Motor neuron (in vitro differentiated cells): ENCODE results near the gene SLC41A3. TPM values are rescaled to one million over a fixed set of nuclear protein-coding genes. Genes with fewer than 3 reads are reported as not detected.

Source experiments
- ATAC-seq, 8 experiments: fragments of 200-7000 bp; cut with Tn5 transposase; replicated peaks in 6 of 8; 2 replicates each; pipeline ENCODE4 v1.8.0; 2021; ENCODE audit warnings: mild to moderate bottlenecking in 8 of 8, moderate library complexity in 8 of 8
- H3K27ac ChIP-seq, 2 donors: fragments of 250-450 bp; sonication (Bioruptor Pico); 2 replicates each; pipeline ENCODE4 v1.9.0; 2021; ENCODE audit warnings: antibody characterized with exemption in 2 of 2, mild to moderate bottlenecking in 2 of 2, moderate library complexity in 1 of 2
- H3K4me1 ChIP-seq, 2 donors: fragments of 250-450 bp; sonication (Bioruptor Pico); replicated peaks in 1 of 2; 2 replicates each; pipeline ENCODE4 v1.6.1; 2021; ENCODE audit warnings: antibody characterized with exemption in 2 of 2, mild to moderate bottlenecking in 2 of 2, moderate library complexity in 1 of 2
- H3K4me3 ChIP-seq, 5 donors: fragments of 250-450 bp; sonication (Bioruptor Pico); 2 replicates each; pipeline ENCODE4 v1.9.0; 2021; ENCODE audit warnings: antibody characterized with exemption in 5 of 5, mild to moderate bottlenecking in 5 of 5, moderate library complexity in 4 of 5
- WGBS, 10 experiments: fragments of 450-650 bp; shearing (Covaris generic); methylation state at CpG; one replicate each; pipeline ENCODE4 v1.0.0; 2022; 5-methylcytosine and 5-hydroxymethylcytosine counted together
- in situ Hi-C, 9 experiments: fragments of 400-800 bp; cut with MboI; loops; one replicate each; pipeline ENCODE4 v1.15.0; 2021; ENCODE audit warnings: low sequenced_read_pairs in 9 of 9, low pct_unique_long_range_greater_than_20kb in 2 of 9; ENCODE audit not compliant: unreplicated experiment in 9 of 9
- total RNA-seq, 8 experiments: library from RNA; unstranded; fragments of 300-600 nt; gene quantifications; 2 replicates each; pipeline versions ENCODE4 v1.2.3 to v1.2.4, GENCODE V29; 2022

The SLC41A3 gene
- total RNA-seq, 8 experiments from 2014 or later, result 23.8 to 54.5 (median 30.3) TPM

- WGBS, 10 experiments, result 42 to 100% (median 81%) methylated on average over 1 to 8 of the region's 9 CpGs; no CpG with 5 or more reads in 3 of the 10 experiments
- peak in 1 of 8 experiments; percentile 30 for ATAC-seq
- H3K4me3 ChIP-seq, result no peak overlapping the region
- no peaks in the 10 kb centered on the region for H3K4me1 ChIP-seq
- no peak overlapping the region for H3K27ac ChIP-seq
- in situ Hi-C loops, result no loop called here
Measured at GRCh38 chr3:126031981-126032471, 51.9 kb downstream of the SLC41A3 start.

DNA sequence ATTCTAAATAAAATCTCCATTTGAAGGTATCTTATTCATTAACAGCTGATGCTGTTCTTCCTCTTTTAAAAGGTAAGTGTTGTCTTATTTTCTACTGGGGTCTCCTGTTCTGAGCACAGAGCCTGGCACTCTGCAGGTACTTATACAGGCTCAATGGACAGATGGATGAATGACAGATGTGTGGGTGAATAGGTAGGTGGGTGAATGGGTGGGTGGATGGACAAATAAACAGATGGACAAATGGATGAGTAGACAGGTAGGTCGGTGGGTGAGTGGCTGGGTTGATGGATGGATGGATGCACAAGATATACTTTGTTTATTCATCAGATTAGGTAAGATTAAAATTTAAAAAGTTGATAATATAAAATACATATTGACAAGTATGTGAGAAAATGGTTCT, 53.5 kb downstream of the SLC41A3 start:
- no peaks in the 10 kb centered on the region for H3K4me1 ChIP-seq
- H3K27ac ChIP-seq, result no peak overlapping the region
- ATAC-seq, result no peak
- WGBS, 10 experiments, result 13 to 100% (median 69%) methylated on average over 1 of the region's 1 CpG; no CpG with 5 or more reads in 4 of the 10 experiments
- no peak overlapping the region for H3K4me3 ChIP-seq
- in situ Hi-C loops, result no loop called here

DNA sequence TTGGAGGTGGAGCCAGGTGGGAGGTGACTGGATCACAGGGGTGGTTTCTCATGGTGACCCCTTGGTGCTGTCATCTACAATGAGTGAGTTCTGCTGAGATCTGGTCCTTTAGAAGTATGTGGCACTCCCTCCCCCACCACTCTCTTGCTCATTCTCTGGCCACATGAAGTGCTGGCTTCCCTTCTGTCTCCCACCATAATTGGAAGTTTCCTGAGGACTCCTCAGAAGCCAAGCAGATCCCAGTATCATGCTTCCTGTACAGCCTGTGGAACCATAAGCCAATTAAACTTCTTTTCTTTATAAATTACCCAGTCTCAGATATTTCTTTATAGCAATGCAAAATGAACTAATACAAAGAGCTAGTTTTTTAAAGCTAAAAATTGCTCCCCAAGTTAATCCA, 54.7 kb downstream of the SLC41A3 start:
- ATAC-seq, result no peak
- no peak overlapping the region for H3K27ac ChIP-seq
- no peaks in the 10 kb centered on the region for H3K4me1 ChIP-seq
- H3K4me3 ChIP-seq, result no peak overlapping the region
- in situ Hi-C loops, result no loop called here

DNA sequence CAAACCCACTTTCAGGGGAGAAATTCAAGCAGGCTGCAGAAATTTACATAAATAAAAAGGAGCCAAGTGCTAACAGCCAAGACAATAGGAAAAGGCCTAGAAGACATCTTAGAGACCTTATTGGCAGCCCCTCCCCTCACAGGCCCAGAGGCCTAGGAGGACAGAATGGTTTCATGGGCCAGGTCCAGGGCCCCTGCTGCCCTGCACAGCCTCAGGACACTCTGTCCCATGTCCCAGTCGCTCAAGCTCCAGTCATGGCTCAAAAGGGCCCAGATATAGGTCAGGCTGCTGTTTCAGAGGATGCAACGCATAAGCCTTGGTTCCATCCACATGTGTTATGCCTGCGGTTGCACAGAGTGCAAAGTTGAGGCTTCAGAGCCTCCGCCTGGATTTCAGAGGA, 55.8 kb downstream of the SLC41A3 start:
- H3K4me3 ChIP-seq, result no peak overlapping the region
- no peak overlapping the region for H3K27ac ChIP-seq
- in situ Hi-C loops, result no loop called here
- 33 to 100% (median 80%) methylated on average over 1 of the region's 4 CpGs; no CpG with 5 or more reads in 7 of the 10 experiments for WGBS, 10 experiments
- H3K4me1 ChIP-seq, result no peaks in the 10 kb centered on the region
- ATAC-seq, result no peak

DNA sequence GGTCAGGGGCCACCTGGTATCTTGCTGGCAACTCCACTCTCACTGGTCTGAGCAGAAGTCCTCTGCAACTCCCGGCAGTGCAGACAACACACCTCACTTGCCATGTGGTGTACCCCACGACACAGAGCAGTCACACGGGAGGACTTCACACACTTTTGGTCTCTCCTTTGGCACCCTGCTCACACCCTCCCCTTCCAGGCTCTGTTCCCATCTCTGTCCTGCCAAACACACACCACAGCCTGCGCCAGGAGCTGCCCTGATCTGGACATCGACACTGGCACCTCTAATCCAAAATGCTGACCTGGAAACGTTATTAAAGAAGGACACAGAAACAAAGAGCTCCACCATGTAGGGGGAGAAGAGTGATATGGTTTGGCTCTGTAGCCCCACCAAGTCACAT, 57.2 kb downstream of the SLC41A3 start:
- 67 to 100% (median 90%) methylated on average over 1 to 3 of the region's 6 CpGs; no CpG with 5 or more reads in 5 of the 10 experiments for WGBS, 10 experiments
- no peak for ATAC-seq
- in situ Hi-C loops, result no loop called here
- no peak overlapping the region for H3K4me3 ChIP-seq
- H3K4me1 ChIP-seq, result no peaks in the 10 kb centered on the region
- no peak overlapping the region for H3K27ac ChIP-seq

GRCh38 chr3:126026277-126026751, 57.6 kb downstream of the SLC41A3 start:
- ATAC-seq, result no peak
- in situ Hi-C loops, result no loop called here
- Histone ChIP-seq H3K4me1 (no peaks in the 10 kb centered on the region), H3K4me3 (no peak overlapping the region), H3K27ac (no peak overlapping the region)
- WGBS, 10 experiments, result 91 to 100% methylated on average over 2 to 4 of the region's 11 CpGs; no CpG with 5 or more reads in 8 of the 10 experiments

- ATAC-seq, result no peak
Measured at GRCh38 chr3:126025862-126026261, 58.1 kb downstream of the SLC41A3 start.

DNA sequence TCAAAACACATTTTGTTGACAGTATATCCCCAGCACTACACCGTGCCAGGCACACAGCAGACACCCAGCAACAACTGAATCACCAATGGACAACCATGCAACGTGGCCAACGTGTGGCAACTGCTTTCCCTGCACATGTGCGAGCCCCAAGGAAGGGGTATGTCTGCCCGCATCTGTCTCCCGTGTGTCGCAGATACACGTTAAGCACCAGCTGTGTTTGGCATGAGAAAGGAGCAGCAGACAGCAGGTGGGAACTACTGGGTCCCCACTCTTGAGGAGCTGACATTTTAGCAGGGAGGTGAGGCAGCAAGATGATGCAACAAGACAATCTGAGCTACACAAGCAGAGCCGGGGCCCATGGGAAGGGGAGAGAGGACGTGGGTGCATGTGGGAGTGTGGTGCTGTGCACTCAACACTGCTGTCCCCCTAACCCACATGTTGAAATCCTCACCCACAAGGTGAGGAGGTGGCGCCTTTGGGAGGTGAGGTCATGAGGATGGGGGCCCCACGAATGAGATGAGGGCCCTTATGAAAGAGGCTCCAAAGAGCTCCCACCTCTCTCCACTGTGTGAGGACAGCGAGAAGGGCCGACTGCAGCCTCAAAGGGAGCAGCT, 58.7 kb downstream of the SLC41A3 start:
- WGBS, 10 experiments, result 66 to 100% (median 83%) methylated on average over 1 to 8 of the region's 14 CpGs; no CpG with 5 or more reads in 4 of the 10 experiments
- Histone ChIP-seq H3K4me1 (no peaks in the 10 kb centered on the region), H3K4me3 (no peak overlapping the region), H3K27ac (no peak overlapping the region)
- in situ Hi-C loops, result no loop called here
- no peak for ATAC-seq

More at GRCh38 chr3:126025862-126026261, 58.1 kb downstream of the SLC41A3 start:
- Histone ChIP-seq H3K4me3 (no peak overlapping the region), H3K27ac (no peak overlapping the region), H3K4me1 (no peaks in the 10 kb centered on the region)
- 60% methylated on average over 1 of the region's 4 CpGs; no CpG with 5 or more reads in 9 of the 10 experiments for WGBS, 10 experiments
- in situ Hi-C loops, result no loop called here

DNA sequence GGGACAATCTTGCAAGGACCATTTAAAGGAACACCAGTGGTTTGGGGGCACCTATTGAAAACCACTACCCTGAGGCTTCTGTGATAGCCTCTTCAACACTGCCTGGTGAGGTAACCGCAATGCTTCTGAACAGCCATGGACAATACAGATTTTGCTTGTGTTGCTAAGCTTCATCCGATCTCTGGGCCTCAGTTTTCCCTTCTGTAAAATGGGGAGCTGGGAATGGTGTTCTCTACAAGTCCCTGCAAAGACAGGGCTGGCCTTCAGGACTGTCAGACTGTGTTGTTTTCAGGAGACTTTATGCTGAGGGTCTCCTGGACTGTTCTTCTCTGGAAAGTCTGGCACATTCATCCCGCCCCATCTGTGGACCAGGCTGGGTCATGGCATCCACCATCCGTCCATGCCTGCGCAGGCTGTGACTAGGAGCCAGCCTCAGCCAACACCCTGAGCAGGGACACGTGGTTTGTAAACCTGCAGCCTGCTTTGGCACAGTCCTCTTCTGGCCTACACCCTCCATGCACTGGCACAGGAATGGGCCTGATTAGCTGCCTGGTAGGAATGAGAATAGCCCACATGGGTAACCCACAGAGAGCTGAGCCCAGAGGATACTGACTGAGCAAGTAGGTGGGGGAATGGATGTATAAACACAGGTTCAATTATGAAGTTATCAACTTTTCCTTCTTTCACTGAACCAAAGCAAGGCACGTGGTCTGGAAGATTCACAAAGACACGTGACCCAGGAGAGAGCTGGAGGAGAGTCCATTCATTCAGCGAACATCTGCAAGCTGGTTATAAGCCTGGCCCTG, 59.7 kb downstream of the SLC41A3 start:
- Histone ChIP-seq H3K4me3 (no peak overlapping the region), H3K27ac (no peak overlapping the region), H3K4me1 (no peaks in the 10 kb centered on the region)
- 83 to 100% (median 88%) methylated on average over 1 to 6 of the region's 9 CpGs; no CpG with 5 or more reads in 2 of the 10 experiments for WGBS, 10 experiments
- no peak for ATAC-seq
- in situ Hi-C loops, result no loop called here

DNA sequence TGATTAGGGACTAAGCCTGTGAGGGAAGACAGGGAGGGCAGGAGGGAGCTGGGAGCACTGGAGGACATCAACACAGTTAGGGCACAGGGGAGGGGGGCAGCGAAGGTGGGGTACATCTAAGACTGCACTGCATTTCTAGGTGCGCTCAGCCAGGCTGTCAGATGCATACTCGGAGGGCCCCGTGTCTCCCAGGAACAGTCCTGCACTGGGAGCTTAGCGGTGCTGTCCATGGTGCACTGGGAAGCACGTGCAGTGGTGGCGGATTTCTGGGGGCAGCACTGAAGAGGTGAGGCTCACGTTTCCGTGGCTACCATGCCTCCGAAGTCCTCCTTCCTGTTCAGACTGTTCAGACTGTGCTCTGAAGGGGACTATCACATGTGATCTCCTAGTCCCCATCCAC, 60.5 kb downstream of the SLC41A3 start:
- H3K4me3 ChIP-seq, result no peak overlapping the region
- in situ Hi-C loops, result no loop called here
- no peak for ATAC-seq
- 60 to 74% (median 72%) methylated on average over 1 to 5 of the region's 10 CpGs; no CpG with 5 or more reads in 5 of the 10 experiments for WGBS, 10 experiments
- H3K27ac ChIP-seq, result no peak overlapping the region
- H3K4me1 ChIP-seq, result no peaks in the 10 kb centered on the region

DNA sequence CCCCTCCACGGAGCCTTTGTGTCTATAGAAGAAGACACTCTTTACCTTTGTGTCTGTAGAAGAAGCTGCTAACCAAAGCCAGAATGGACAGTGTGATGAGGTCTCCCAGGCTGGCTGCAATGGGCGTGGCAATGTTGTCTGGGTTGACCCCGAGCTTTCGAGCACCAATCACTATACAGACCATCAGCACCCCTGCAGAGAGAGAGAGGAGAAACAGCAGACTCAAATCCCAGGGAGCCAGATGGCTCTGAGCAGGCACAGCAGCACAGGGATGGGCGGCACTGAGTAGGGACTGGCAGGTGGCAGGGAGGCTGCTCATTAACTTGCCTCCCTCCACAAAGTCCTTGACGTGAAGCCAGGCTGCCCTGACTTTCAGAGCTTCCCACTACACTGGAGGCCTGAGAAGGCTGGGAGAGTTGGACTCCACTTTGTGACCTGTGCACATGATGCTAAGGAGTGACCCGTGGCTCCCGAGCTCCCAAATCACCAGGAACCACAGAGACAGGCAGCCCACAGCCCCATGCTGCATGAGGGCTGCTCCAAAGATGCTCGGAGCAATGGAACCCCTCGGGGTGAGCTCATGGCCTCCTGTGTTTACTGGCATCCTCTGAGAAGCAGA, 61.1 kb downstream of the SLC41A3 start:
- Histone ChIP-seq H3K27ac (no peak overlapping the region), H3K4me1 (no peaks in the 10 kb centered on the region), H3K4me3 (no peak overlapping the region)
- WGBS, 10 experiments, result 57 to 88% (median 83%) methylated on average over 2 to 3 of the region's 10 CpGs; no CpG with 5 or more reads in 7 of the 10 experiments
- in situ Hi-C loops, result no loop called here
- no peak for ATAC-seq

DNA sequence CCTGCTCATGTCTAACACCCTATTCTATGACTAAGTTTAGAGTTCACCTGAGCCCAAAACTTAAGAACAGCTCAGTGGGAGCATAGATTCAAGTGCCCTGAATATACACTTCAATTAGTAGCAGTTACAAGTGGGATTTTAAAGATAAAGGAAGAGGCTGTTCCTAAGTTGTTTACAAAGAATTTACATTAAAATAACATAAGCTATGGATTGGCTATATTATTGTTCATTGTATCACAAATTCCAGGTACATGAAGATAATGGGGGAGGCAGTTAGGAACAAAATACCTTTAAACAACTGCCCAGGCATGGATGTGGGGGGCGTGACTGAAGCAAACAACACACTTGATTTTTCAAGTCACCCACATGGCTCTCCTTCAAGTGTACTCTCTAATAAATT, 62.2 kb downstream of the SLC41A3 start:
- Histone ChIP-seq H3K4me3 (no peak overlapping the region), H3K4me1 (no peaks in the 10 kb centered on the region), H3K27ac (no peak overlapping the region)
- no peak for ATAC-seq
- 33 to 100% (median 77%) methylated on average over 1 of the region's 1 CpG; no CpG with 5 or more reads in 4 of the 10 experiments for WGBS, 10 experiments
- in situ Hi-C loops, result no loop called here

GRCh38 chr3:126021224-126021623, 62.7 kb downstream of the SLC41A3 start:
- WGBS, 10 experiments, result 20 to 100% (median 70%) methylated on average over 1 to 5 of the region's 5 CpGs; no CpG with 5 or more reads in 3 of the 10 experiments
- ATAC-seq, result peak in 1 of 8 experiments; percentile 46
- in situ Hi-C loops, result no loop called here
- H3K27ac ChIP-seq, result no peak overlapping the region
- no peak overlapping the region for H3K4me3 ChIP-seq
- H3K4me1 ChIP-seq, result no peaks in the 10 kb centered on the region
